ENCODE results near the gene ASPSCR1. TPM values are rescaled to one million over a fixed set of nuclear protein-coding genes. Genes with fewer than 3 reads are reported as not detected.

The ASPSCR1 gene
- total and polyA plus RNA-seq, 2 of the 13 experiments (the other 11 are each of a cell fraction or from before 2014, with no cell fraction given): 274 to 314 TPM

GRCh38 chr17:81967533-81968395 is 9.7 kb upstream of the ASPSCR1 start (continued):
- TF ChIP-seq E2F1 (CRISPR knock-in tag; IDR thresholded peaks at IDR 0.05): peak; percentile 56; the same call in 1 of the 2 replicates
- TF ChIP-seq SP5 (CRISPR knock-in tag; IDR thresholded peaks at IDR 0.05; ENCODE audit: borderline replicate concordance, low read depth): peak; percentile 98
- 0 out of 2 replicates have a peak, but pooled peaks have one; percentile 45 for TF ChIP-seq ZNF431 (CRISPR knock-in tag; IDR thresholded peaks at IDR 0.05; ENCODE audit: borderline replicate concordance, low read depth)
- peak; percentile 99 for TF ChIP-seq AKAP8 (CRISPR knock-in tag; IDR thresholded peaks at IDR 0.05)
- peak; percentile 93; the same call in 1 of the 2 replicates for TF ChIP-seq SALL2 (CRISPR knock-in tag; IDR thresholded peaks at IDR 0.05)
- TF ChIP-seq ZNF350 (CRISPR knock-in tag; IDR thresholded peaks at IDR 0.05; ENCODE audit: borderline replicate concordance, low read depth): peak; percentile 97
- peak; percentile 76; the same call in 1 of the 2 replicates for TF ChIP-seq NR2F2 (IDR thresholded peaks at IDR 0.05; ENCODE audit: borderline replicate concordance, low read depth)
- TF ChIP-seq FOXO1 (CRISPR knock-in tag; IDR thresholded peaks at IDR 0.05): peak; percentile 89
- peak; percentile 93 for TF ChIP-seq MXD1 (CRISPR knock-in tag; IDR thresholded peaks at IDR 0.05)
- peak; percentile 83 for TF ChIP-seq RAD51 (IDR thresholded peaks at IDR 0.05; ENCODE audit: borderline replicate concordance)
- 0 out of 2 replicates have a peak, but pooled peaks have one; percentile 14 for TF ChIP-seq RAD21 (CRISPR knock-in tag; IDR thresholded peaks at IDR 0.05)
- no peak for TF ChIP-seq CEBPZ (IDR thresholded peaks at IDR 0.05; ENCODE audit: low read length)
- TF ChIP-seq ARNTL (CRISPR knock-in tag; IDR thresholded peaks at IDR 0.05): peak; percentile 100
- TF ChIP-seq ZNF563 (CRISPR knock-in tag; IDR thresholded peaks at IDR 0.05): peak; percentile 82
- peak; percentile 79; the same call in 1 of the 2 replicates for TF ChIP-seq ZNF343 (CRISPR knock-in tag; IDR thresholded peaks at IDR 0.05)
- peak; percentile 94 for TF ChIP-seq SKIL (CRISPR knock-in tag; IDR thresholded peaks at IDR 0.05; ENCODE audit: borderline replicate concordance)
- peak; percentile 26; the same call in 1 of the 2 replicates for TF ChIP-seq ZFP82 (CRISPR knock-in tag; IDR thresholded peaks at IDR 0.05; ENCODE audit: borderline replicate concordance)
- TF ChIP-seq SKI (IDR thresholded peaks at IDR 0.05; ENCODE audit: partially characterized antibody): peak; percentile 90
- TF ChIP-seq DMAP1 (CRISPR knock-in tag; IDR thresholded peaks at IDR 0.05): peak; percentile 96
- TF ChIP-seq ZNF430 (CRISPR knock-in tag; IDR thresholded peaks at IDR 0.05): peak; percentile 99; the same call in 1 of the 2 replicates
- TF ChIP-seq ZBTB26 (CRISPR knock-in tag; IDR thresholded peaks at IDR 0.05; ENCODE audit: borderline replicate concordance): 0 out of 2 replicates have a peak, but pooled peaks have one; percentile 11
